Neural progenitor cell (in vitro differentiated cells): ENCODE data around the gene ZNF747.

Experiments
- EZH2 ChIP-seq: fragments of 200-600 bp; sonication (generic); IDR thresholded peaks from 2 replicates; pipeline ENCODE4 v1.6.1; 2017; ENCODE audit warnings: antibody characterized with exemption, mild to moderate bottlenecking, moderate library complexity
- EZH2phosphoT487 ChIP-seq: fragments of 200-600 bp; sonication (generic); IDR thresholded peaks from 2 replicates; pipeline ENCODE4 v1.6.1; 2017; ENCODE audit warnings: antibody characterized with exemption
- TF ChIP-seq, protein P1 (sequence below): fragments of 200-600 bp; sonication (generic); IDR thresholded peaks from 2 replicates; pipeline ENCODE4 v1.5.1; 2017; ENCODE audit warnings: antibody characterized with exemption, mild to moderate bottlenecking

- TF ChIP-seq EZH2, result no peak
- TF ChIP-seq, protein P1, sequence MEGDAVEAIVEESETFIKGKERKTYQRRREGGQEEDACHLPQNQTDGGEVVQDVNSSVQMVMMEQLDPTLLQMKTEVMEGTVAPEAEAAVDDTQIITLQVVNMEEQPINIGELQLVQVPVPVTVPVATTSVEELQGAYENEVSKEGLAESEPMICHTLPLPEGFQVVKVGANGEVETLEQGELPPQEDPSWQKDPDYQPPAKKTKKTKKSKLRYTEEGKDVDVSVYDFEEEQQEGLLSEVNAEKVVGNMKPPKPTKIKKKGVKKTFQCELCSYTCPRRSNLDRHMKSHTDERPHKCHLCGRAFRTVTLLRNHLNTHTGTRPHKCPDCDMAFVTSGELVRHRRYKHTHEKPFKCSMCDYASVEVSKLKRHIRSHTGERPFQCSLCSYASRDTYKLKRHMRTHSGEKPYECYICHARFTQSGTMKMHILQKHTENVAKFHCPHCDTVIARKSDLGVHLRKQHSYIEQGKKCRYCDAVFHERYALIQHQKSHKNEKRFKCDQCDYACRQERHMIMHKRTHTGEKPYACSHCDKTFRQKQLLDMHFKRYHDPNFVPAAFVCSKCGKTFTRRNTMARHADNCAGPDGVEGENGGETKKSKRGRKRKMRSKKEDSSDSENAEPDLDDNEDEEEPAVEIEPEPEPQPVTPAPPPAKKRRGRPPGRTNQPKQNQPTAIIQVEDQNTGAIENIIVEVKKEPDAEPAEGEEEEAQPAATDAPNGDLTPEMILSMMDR, result no peak
- TF ChIP-seq EZH2phosphoT487, result no peak
These were observed 45.7 kb downstream of the ZNF747 start for GRCh38 chr16:30488764-30489605.
